GM23248 (cell line): ENCODE results near the gene USP32.

Experiments
- EZH2 ChIP-seq: fragments of 200-600 bp; sonication (generic); IDR thresholded peaks from 2 replicates; pipeline ENCODE4 v1.6.1; 2018; ENCODE audit warnings: antibody characterized with exemption, mild to moderate bottlenecking; ENCODE audit not compliant: insufficient read depth, poor library complexity, severe bottlenecking
- EZH2phosphoT487 ChIP-seq: fragments of 200-600 bp; sonication (generic); IDR thresholded peaks from 2 replicates; pipeline ENCODE4 v1.6.1; 2018; ENCODE audit warnings: antibody characterized with exemption, moderate library complexity, mild to moderate bottlenecking, low read depth; ENCODE audit not compliant: insufficient read depth

DNA sequence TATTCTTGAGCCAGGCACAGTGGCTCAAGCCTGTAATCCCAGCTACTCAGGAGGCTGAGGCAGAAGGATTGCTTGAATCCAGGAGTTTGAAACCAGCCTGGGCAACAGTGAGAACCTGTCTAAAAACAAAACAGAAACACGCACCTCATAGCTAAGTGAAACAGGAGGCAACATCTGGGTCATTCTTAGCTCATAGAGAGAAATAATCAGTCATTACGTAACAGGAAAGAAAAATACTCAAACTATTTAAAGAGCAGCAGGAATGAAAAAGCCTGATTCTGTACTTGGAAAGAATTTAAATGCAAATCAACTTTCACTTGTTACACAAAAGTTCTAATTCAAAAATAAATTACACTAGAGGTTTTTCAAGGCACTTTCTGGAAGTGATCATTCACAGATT lies 47.6 kb upstream of the USP32 start:
- no peak for TF ChIP-seq EZH2
- TF ChIP-seq EZH2phosphoT487: no peak
